A549 (cell line): ENCODE measurements around the gene RPTOR. TPM values are rescaled to one million over a fixed set of nuclear protein-coding genes. Genes with fewer than 3 reads are reported as not detected.

Source experiments
- ATAC-seq, 2 experiments: fragments of 200-7000 bp in 1 of 2; fragments of >200 bp in 1 of 2; cut with Nextera tagmentation in 1 of 2; cut with Tn5 transposase in 1 of 2; 3 replicates each; pipeline versions ENCODE4 v1.8.0 to v1.9.1; 2018 to 2020; ENCODE audit warnings: mild to moderate bottlenecking in 1 of 2, moderate library complexity in 1 of 2
- CTCF ChIA-PET: fragments of 300-600 bp; sonication (Branson Sonifier 250); formaldehyde crosslinking; extraction: SDS; loops from one replicate; lab custom pipeline; 2021; ENCODE audit warnings: antibody characterized with exemption, inconsistent platforms; lab: Yijun Ruan, JAX
- POLR2A ChIA-PET: fragments of 350-600 bp; formaldehyde crosslinking; extraction: SDS; loops from one replicate; lab custom pipeline; 2021; ENCODE audit warnings: antibody characterized with exemption, inconsistent platforms; lab: Yijun Ruan, JAX
- DNase-seq, 2 experiments: peaks; one replicate each; pipeline versions ENCODE4 v3.0.0 to v3.0.0-alpha.2; 2011 to 2016; ENCODE audit warnings: low read depth in 1 of 2, low spot score in 1 of 2
- FAIRE-seq: peaks from 2 replicates; lab custom pipeline; 2011; peaks lifted over from hg19 to GRCh38; lab: Jason Lieb, UNC
- H3K27ac ChIP-seq, 2 experiments: fragments of >200 bp; sonication (Bioruptor Twin); formaldehyde crosslinking; 3 replicates each; pipeline ENCODE4 v1.5.1; 2016 to 2017
- H3K4me1 ChIP-seq: fragments of >200 bp; sonication (Bioruptor Twin); formaldehyde crosslinking; 3 replicates; pipeline ENCODE4 v1.6.1; 2016
- H3K4me2 ChIP-seq: fragments of >200 bp; sonication (Bioruptor Twin); formaldehyde crosslinking; 3 replicates; pipeline ENCODE4 v1.6.1; 2016
- H3K4me3 ChIP-seq: fragments of >200 bp; sonication (Bioruptor Twin); formaldehyde crosslinking; 3 replicates; pipeline ENCODE4 v1.5.1; 2016
- H3K9me3 ChIP-seq: fragments of >200 bp; sonication (Bioruptor Twin); formaldehyde crosslinking; 3 replicates; pipeline ENCODE4 v1.6.1; 2016
- BCL3 ChIP-seq: fragments of >200 bp; sonication (Bioruptor Twin); formaldehyde crosslinking; IDR thresholded peaks from 3 replicates; pipeline ENCODE4 v1.6.1; 2016
- CEBPB ChIP-seq, 2 experiments: fragments of >200 bp in 1 of 2; sonication (Bioruptor Twin) in 1 of 2; formaldehyde crosslinking in 1 of 2; IDR thresholded peaks; 2 replicates each; pipeline ENCODE4 v1.6.1; 2012 to 2016
- CHD2 ChIP-seq: fragments of 150-350 bp; IDR thresholded peaks from 2 replicates; pipeline ENCODE4 v1.6.1; 2014; ENCODE audit warnings: low read length; ENCODE audit not compliant: partially characterized antibody
- E2F6 ChIP-seq: IDR thresholded peaks from 2 replicates; pipeline ENCODE4 v1.6.1; 2012; ENCODE audit warnings: low read depth, borderline replicate concordance
- EHF ChIP-seq: fragments of 250-450 bp; sonication (Bioruptor Pico); IDR thresholded peaks from 2 replicates; pipeline ENCODE4 v1.5.0; 2020; ENCODE audit warnings: mild to moderate bottlenecking
- ELK1 ChIP-seq: fragments of 150-350 bp; IDR thresholded peaks from 2 replicates; pipeline ENCODE4 v1.6.1; 2014; ENCODE audit warnings: low read depth, mild to moderate bottlenecking, low read length
- ESRRA ChIP-seq: fragments of 150-350 bp; IDR thresholded peaks from 2 replicates; pipeline ENCODE4 v1.6.1; 2014; ENCODE audit warnings: mild to moderate bottlenecking, low read length, borderline replicate concordance
- FOSB ChIP-seq: fragments of 250-450 bp; sonication (Bioruptor Pico); IDR thresholded peaks from 2 replicates; pipeline ENCODE4 v1.5.0; 2020; ENCODE audit warnings: mild to moderate bottlenecking, moderate library complexity
- FOSL2 ChIP-seq, 2 experiments: fragments of 450-650 bp in 1 of 2; fragments of >200 bp in 1 of 2; sonication (Bioruptor Twin) in 1 of 2; formaldehyde crosslinking; IDR thresholded peaks; 2 replicates each; pipeline versions ENCODE4 v1.5.0 to v1.6.1; 2016 to 2020; ENCODE audit warnings: mild to moderate bottlenecking in 1 of 2, moderate library complexity in 1 of 2
- GATA3 ChIP-seq: IDR thresholded peaks from 2 replicates; pipeline ENCODE4 v1.6.1; 2012; ENCODE audit warnings: borderline replicate concordance
- HDAC2 ChIP-seq: fragments of 200-600 bp; sonication (generic); IDR thresholded peaks from 2 replicates; pipeline ENCODE4 v1.6.1; 2016
- HOXA7 ChIP-seq: fragments of 250-450 bp; sonication (Bioruptor Pico); IDR thresholded peaks from 2 replicates; pipeline ENCODE4 v1.5.0; 2020; ENCODE audit warnings: mild to moderate bottlenecking, moderate library complexity
- KDM1A ChIP-seq: fragments of 200-600 bp; sonication (generic); IDR thresholded peaks from 2 replicates; pipeline ENCODE4 v1.6.1; 2016; ENCODE audit warnings: low read depth, mild to moderate bottlenecking
- KDM5A ChIP-seq: fragments of 200-600 bp; sonication (generic); IDR thresholded peaks from 2 replicates; pipeline ENCODE4 v1.6.1; 2016; ENCODE audit warnings: antibody characterized with exemption, mild to moderate bottlenecking
- MAFK ChIP-seq: fragments of 450-650 bp; IDR thresholded peaks from 2 replicates; pipeline ENCODE4 v1.6.1; 2014; ENCODE audit not compliant: partially characterized antibody
- NFE2L2 ChIP-seq: fragments of 150-350 bp; conservative IDR thresholded peaks from 2 replicates; pipeline ENCODE4 v1.6.1; 2014; ENCODE audit warnings: low read length
- NPAS2 ChIP-seq: fragments of 250-450 bp; sonication (Bioruptor Pico); IDR thresholded peaks from 2 replicates; pipeline ENCODE4 v1.8.0; 2022; ENCODE audit warnings: mild to moderate bottlenecking, moderate library complexity, borderline replicate concordance
- NR3C1 ChIP-seq: fragments of >200 bp; sonication (Bioruptor Twin); formaldehyde crosslinking; IDR thresholded peaks from 3 replicates; pipeline ENCODE4 v1.6.1; 2017
- POLR2A ChIP-seq: IDR thresholded peaks from 2 replicates; pipeline ENCODE4 v1.6.1; 2012; ENCODE audit warnings: mild to moderate bottlenecking, low read length
- RNF2 ChIP-seq: fragments of 200-600 bp; sonication (generic); IDR thresholded peaks from 2 replicates; pipeline ENCODE4 v1.6.1; 2016; ENCODE audit warnings: low read depth, mild to moderate bottlenecking, antibody characterized with exemption, moderate library complexity, borderline replicate concordance
- SMC3 ChIP-seq: fragments of >200 bp; sonication (Bioruptor Twin); formaldehyde crosslinking; IDR thresholded peaks from 3 replicates; pipeline ENCODE4 v1.6.1; 2018; ENCODE audit warnings: inconsistent platforms
- SREBF2 ChIP-seq: fragments of 450-650 bp; IDR thresholded peaks from 2 replicates; pipeline ENCODE4 v1.6.1; 2014; ENCODE audit warnings: mild to moderate bottlenecking, moderate library complexity
- TFCP2L1 ChIP-seq: fragments of 250-450 bp; sonication (Bioruptor Pico); IDR thresholded peaks from 2 replicates; pipeline ENCODE4 v1.5.0; 2021; ENCODE audit warnings: mild to moderate bottlenecking
- ZNF302 ChIP-seq: fragments of 250-450 bp; sonication (Bioruptor Pico); IDR thresholded peaks from 2 replicates; pipeline ENCODE4 v1.9.0; 2021; ENCODE audit warnings: inconsistent platforms, mild to moderate bottlenecking, moderate library complexity
- ZSCAN20 ChIP-seq: fragments of 250-450 bp; sonication (Bioruptor Pico); IDR thresholded peaks from 2 replicates; pipeline ENCODE4 v1.8.0; 2022; ENCODE audit warnings: mild to moderate bottlenecking, moderate library complexity
- WGBS: methylation state at CpG from one replicate; pipeline ENCODE4 v1.1.6; 2017; ENCODE audit errors: missing lambda C conversion rate; 5-methylcytosine and 5-hydroxymethylcytosine counted together
- polyA plus RNA-seq, 4 experiments: library from polyadenylated mRNA; depleted of rRNA in 3 of 4; stranded (reverse); fragments of >200 nt; fragmentation: RNase III in 1 of 4; extraction: RNeasy Plus Mini Kit Qiagen cat#74134 plus additional on column Dnase treatment in 1 of 4; gene quantifications; 2 replicates in 3 of 4; 3 replicates in 1 of 4; pipeline ENCODE4 v1.2.3, GENCODE V29; 2011 to 2017
- TF ChIP-seq, protein P1 (sequence below): fragments of >200 bp; sonication (Bioruptor Twin); formaldehyde crosslinking; IDR thresholded peaks from 2 replicates; pipeline ENCODE4 v1.6.1; 2016
- TF ChIP-seq, protein P2 (sequence below): fragments of >200 bp; sonication (Bioruptor Twin); formaldehyde crosslinking; IDR thresholded peaks from 3 replicates; pipeline ENCODE4 v1.5.1; 2016
- TF ChIP-seq, protein P3 (sequence below): fragments of 250-450 bp; sonication (Bioruptor Pico); IDR thresholded peaks from 2 replicates; pipeline ENCODE4 v1.5.0; 2020; ENCODE audit warnings: low read depth, mild to moderate bottlenecking, moderate library complexity

RPTOR gene
- polyA plus RNA-seq, 2 of the 4 experiments (the other 2 are of a cell fraction): 10.8 to 27.1 TPM

DNA sequence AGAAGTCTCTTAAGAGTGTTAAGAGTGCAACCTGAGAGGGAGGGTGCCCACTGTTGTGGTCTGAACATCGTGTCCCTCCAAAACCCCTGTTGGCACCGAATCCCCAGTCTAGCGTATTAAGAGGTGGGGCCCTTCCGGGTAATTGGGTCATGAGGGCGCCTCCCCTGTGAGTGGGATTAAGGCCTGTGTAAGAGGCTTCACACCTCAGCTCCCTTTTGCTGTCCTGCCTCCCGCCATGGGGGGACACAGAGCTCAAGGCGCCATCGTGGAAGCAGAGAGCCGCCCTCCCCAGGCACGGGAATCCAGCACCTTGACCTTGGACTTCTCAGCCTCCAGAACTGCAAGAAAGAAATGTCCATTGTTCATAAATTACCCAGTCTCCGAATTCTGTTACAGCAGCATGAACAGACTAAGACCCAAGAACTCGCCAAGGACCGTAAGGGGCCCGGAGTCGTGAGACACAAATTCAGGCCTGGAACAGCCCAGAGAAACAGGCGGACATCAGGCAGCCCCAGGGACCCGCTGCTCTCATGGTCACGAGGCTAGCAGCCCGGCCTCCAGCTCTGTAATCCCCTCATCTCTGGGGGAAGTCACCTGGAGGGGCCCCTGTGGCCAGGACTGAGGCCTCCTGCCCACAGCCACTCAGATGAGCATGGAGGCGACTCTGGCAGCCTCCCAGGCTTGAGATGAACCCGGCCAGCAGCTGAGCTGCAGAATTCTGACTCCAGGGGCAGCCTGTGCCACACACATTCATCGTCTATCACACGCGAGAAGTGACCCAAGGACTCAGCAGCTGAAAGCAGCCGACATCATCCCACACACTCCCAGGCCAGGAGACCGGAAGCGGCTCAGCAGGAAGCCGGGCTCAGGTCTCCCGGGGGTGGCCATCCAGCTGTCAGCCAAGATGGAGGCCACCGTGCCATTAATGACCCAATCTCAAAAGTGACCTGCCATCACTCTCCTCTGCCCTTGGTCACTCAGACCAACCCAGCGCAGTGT is 434.2 kb downstream of the RPTOR start:
- no peak overlapping the region for H3K4me2 ChIP-seq
- TF ChIP-seq TFCP2L1 (CRISPR knock-in tag): no peak
- no peak for TF ChIP-seq KDM5A
- no peak for TF ChIP-seq NPAS2 (CRISPR knock-in tag)
- no peak for TF ChIP-seq FOSB (CRISPR knock-in tag)
- no peak for TF ChIP-seq RNF2
- TF ChIP-seq ZNF302 (CRISPR knock-in tag): no peak
- TF ChIP-seq NR3C1: no peak
- no peak for TF ChIP-seq ZSCAN20 (CRISPR knock-in tag)
- TF ChIP-seq SMC3: no peak
- TF ChIP-seq, protein P1, sequence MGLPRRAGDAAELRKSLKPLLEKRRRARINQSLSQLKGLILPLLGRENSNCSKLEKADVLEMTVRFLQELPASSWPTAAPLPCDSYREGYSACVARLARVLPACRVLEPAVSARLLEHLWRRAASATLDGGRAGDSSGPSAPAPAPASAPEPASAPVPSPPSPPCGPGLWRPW: no peak
- TF ChIP-seq MAFK: no peak
- TF ChIP-seq EHF: no peak
- H3K27ac ChIP-seq: no peak overlapping the region
- DNase-seq (no peak), ATAC-seq (peak; percentile 6 to 12; a peak in 2 of 6 replicates), FAIRE-seq (no peak)
- H3K4me3 ChIP-seq: no peak overlapping the region
- CTCF ChIA-PET: interaction anchor here (1.0 to 4.3 kb wide), 12 partner anchors 10 to 877 kb away, joined by 3 to 31 read pairs (median 4); partner anchors contain the start of gene GAA
- 79% methylated on average over 31 of the region's 31 CpGs for WGBS
- no peaks in the 10 kb centered on the region for H3K9me3 ChIP-seq
- POLR2A ChIA-PET: no interaction called here
- peaks cover 4% of the 10 kb centered on the region; the same call in 2 of the 3 replicates for H3K4me1 ChIP-seq

DNA sequence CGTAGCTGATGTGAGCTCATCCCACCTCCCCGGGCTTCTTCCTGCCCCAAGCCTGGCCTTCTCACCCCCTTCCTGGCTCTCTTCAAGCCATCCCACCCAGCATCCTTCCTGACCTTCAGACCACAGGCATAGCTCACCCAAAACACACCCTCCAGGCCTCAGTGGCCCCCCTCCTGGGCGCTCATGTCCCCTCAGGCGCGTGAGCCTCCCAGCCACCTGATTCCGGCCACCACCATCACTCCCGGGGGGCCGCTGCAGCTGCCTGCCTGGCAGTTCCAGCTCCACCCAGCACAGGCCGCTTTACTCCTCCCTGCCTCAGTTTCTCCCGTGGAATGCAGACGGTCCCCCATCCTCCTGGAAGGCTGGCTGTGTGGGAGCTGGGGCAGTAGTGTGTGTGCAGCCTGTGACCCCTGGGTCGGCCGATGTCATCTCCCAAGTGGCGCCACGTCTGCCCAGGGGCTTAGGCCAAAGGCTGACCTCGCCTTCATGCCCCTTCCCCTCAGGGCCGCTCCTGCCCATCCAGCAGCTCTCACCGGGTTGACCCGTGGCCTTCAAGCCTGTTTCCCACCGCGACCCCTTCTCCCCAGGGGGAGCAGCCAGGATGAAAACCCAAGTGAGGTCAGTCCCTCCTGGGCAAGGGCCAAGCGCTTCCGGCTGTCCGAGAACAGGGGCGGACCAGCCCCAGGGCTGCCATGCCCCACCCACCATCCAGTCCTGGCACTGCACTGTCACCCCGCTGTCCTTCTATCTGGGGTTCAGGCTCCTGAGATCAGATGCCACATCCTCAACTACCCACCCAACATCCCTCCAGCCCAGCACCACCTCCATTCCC is 435.1 kb downstream of the RPTOR start:
- ChIA-PET POLR2A (no interaction called here), CTCF (interaction anchor here (0.7 to 4.3 kb wide), 14 partner anchors 9 to 971 kb away, joined by 3 to 31 read pairs (median 4); partner anchors contain the start of gene GAA)
- no peak overlapping the region for H3K4me3 ChIP-seq
- TF ChIP-seq, protein P2, sequence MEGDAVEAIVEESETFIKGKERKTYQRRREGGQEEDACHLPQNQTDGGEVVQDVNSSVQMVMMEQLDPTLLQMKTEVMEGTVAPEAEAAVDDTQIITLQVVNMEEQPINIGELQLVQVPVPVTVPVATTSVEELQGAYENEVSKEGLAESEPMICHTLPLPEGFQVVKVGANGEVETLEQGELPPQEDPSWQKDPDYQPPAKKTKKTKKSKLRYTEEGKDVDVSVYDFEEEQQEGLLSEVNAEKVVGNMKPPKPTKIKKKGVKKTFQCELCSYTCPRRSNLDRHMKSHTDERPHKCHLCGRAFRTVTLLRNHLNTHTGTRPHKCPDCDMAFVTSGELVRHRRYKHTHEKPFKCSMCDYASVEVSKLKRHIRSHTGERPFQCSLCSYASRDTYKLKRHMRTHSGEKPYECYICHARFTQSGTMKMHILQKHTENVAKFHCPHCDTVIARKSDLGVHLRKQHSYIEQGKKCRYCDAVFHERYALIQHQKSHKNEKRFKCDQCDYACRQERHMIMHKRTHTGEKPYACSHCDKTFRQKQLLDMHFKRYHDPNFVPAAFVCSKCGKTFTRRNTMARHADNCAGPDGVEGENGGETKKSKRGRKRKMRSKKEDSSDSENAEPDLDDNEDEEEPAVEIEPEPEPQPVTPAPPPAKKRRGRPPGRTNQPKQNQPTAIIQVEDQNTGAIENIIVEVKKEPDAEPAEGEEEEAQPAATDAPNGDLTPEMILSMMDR: no peak
- no peak for TF ChIP-seq GATA3
- no peak for TF ChIP-seq HDAC2
- no peak for TF ChIP-seq BCL3
- no peak for TF ChIP-seq POLR2A
- TF ChIP-seq RNF2: no peak
- TF ChIP-seq E2F6: no peak
- no peak for TF ChIP-seq ZNF302 (CRISPR knock-in tag)
- TF ChIP-seq CHD2: no peak
- no peak for TF ChIP-seq SREBF2
- no peak for TF ChIP-seq ESRRA
- no peak for TF ChIP-seq FOSL2 (IDR thresholded peaks at IDR 0.05)
- TF ChIP-seq FOSL2 (CRISPR knock-in tag; IDR thresholded peaks at IDR 0.05): no peak
- no peak for TF ChIP-seq NFE2L2
- TF ChIP-seq CEBPB (IDR thresholded peaks at IDR 0.05): no peak
- TF ChIP-seq, protein P3, sequence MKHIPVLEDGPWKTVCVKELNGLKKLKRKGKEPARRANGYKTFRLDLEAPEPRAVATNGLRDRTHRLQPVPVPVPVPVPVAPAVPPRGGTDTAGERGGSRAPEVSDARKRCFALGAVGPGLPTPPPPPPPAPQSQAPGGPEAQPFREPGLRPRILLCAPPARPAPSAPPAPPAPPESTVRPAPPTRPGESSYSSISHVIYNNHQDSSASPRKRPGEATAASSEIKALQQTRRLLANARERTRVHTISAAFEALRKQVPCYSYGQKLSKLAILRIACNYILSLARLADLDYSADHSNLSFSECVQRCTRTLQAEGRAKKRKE (CRISPR knock-in tag): no peak
- no peak for TF ChIP-seq ELK1
- TF ChIP-seq KDM1A: no peak
- TF ChIP-seq HOXA7: no peak
- no peak overlapping the region for H3K4me2 ChIP-seq
- H3K9me3 ChIP-seq: no peaks in the 10 kb centered on the region
- FAIRE-seq: no peak
- peaks cover 4% of the 10 kb centered on the region; the same call in 2 of the 3 replicates for H3K4me1 ChIP-seq
- ATAC-seq: no peak
- DNase-seq: no peak
- WGBS: 82% methylated on average over 26 of the region's 26 CpGs
- H3K27ac ChIP-seq: no peak overlapping the region
